SK-N-SH treated with all-trans-retinoic acid at 6 μM for 48 hours (cell line): Measurements from ENCODE around the gene GPX1.
A peak's percentile ranks its signal among the peaks of the same experiment; 100 is the strongest.

Experiments
- ATAC-seq: fragments of 200-7000 bp; cut with Tn5 transposase; 3 replicates; pipeline ENCODE4 v1.9.1; 2020; ENCODE audit warnings: mild to moderate bottlenecking, moderate library complexity
- BACH2 ChIP-seq: fragments of 250-450 bp; sonication (Bioruptor Pico); IDR thresholded peaks from 2 replicates; pipeline ENCODE4 v1.9.0; 2021; ENCODE audit warnings: mild to moderate bottlenecking, borderline replicate concordance
- CSDC2 ChIP-seq: fragments of 250-450 bp; sonication (Bioruptor Pico); IDR thresholded peaks from 2 replicates; pipeline ENCODE4 v1.5.0; 2020; ENCODE audit warnings: mild to moderate bottlenecking, moderate library complexity
- ESRRG ChIP-seq: fragments of 250-450 bp; sonication (Bioruptor Pico); IDR thresholded peaks from 2 replicates; pipeline ENCODE4 v1.6.1; 2021; ENCODE audit warnings: mild to moderate bottlenecking
- GLIS3 ChIP-seq: fragments of 250-450 bp; sonication (Bioruptor Pico); IDR thresholded peaks from 2 replicates; pipeline ENCODE4 v1.5.0; 2020; ENCODE audit warnings: mild to moderate bottlenecking, moderate library complexity
- ISL1 ChIP-seq: fragments of 250-450 bp; sonication (Bioruptor Pico); IDR thresholded peaks from 2 replicates; pipeline ENCODE4 v2.1.2; 2022; ENCODE audit warnings: mild to moderate bottlenecking, moderate library complexity
- OSR1 ChIP-seq: fragments of 250-450 bp; sonication (Bioruptor Pico); IDR thresholded peaks from 2 replicates; pipeline ENCODE4 v1.8.0; 2022; ENCODE audit warnings: moderate library complexity, mild to moderate bottlenecking, inconsistent platforms
- RARB ChIP-seq: fragments of 250-450 bp; sonication (Bioruptor Pico); IDR thresholded peaks from 2 replicates; pipeline ENCODE4 v1.8.0; 2021; ENCODE audit warnings: mild to moderate bottlenecking, moderate library complexity
- SNAI2 ChIP-seq: fragments of 250-450 bp; sonication (Bioruptor Pico); IDR thresholded peaks from 2 replicates; pipeline ENCODE4 v1.5.0; 2020; ENCODE audit warnings: mild to moderate bottlenecking, moderate library complexity
- TCF4 ChIP-seq: fragments of 250-450 bp; sonication (Bioruptor Pico); IDR thresholded peaks from 2 replicates; pipeline ENCODE4 v1.8.0; 2021; ENCODE audit warnings: mild to moderate bottlenecking, moderate library complexity, borderline replicate concordance
- TOX ChIP-seq: fragments of 250-450 bp; sonication (Bioruptor Pico); IDR thresholded peaks from 2 replicates; pipeline ENCODE4 v1.8.0; 2021; ENCODE audit warnings: mild to moderate bottlenecking, moderate library complexity, borderline replicate concordance
- ZC3H10 ChIP-seq: fragments of 250-450 bp; sonication (Bioruptor Pico); IDR thresholded peaks from 2 replicates; pipeline ENCODE4 v1.5.1; 2021; ENCODE audit warnings: mild to moderate bottlenecking, moderate library complexity
- ZFP3 ChIP-seq: fragments of 250-450 bp; sonication (Bioruptor Pico); IDR thresholded peaks from 2 replicates; pipeline ENCODE4 v1.5.0; 2020; ENCODE audit warnings: mild to moderate bottlenecking, moderate library complexity
- ZFP30 ChIP-seq: fragments of 450-650 bp; formaldehyde crosslinking; IDR thresholded peaks from 2 replicates; pipeline ENCODE4 v1.5.0; 2022; ENCODE audit warnings: mild to moderate bottlenecking, moderate library complexity
- ZNF565 ChIP-seq: fragments of 450-650 bp; formaldehyde crosslinking; conservative IDR thresholded peaks from 2 replicates; pipeline ENCODE4 v1.5.0; 2020; ENCODE audit warnings: low read depth, mild to moderate bottlenecking, moderate library complexity
- ZNF8 ChIP-seq: fragments of 450-650 bp; formaldehyde crosslinking; IDR thresholded peaks from 2 replicates; pipeline ENCODE4 v1.5.0; 2020; ENCODE audit warnings: mild to moderate bottlenecking, moderate library complexity
- TF ChIP-seq, protein P1 (sequence below): fragments of 250-450 bp; sonication (Bioruptor Pico); IDR thresholded peaks from 2 replicates; pipeline ENCODE4 v1.8.0; 2020; ENCODE audit warnings: mild to moderate bottlenecking, moderate library complexity, borderline replicate concordance
- TF ChIP-seq, protein P2 (sequence below): fragments of 250-450 bp; sonication (Bioruptor Pico); IDR thresholded peaks from 2 replicates; pipeline ENCODE4 v1.5.1; 2020; ENCODE audit warnings: low read depth, mild to moderate bottlenecking, moderate library complexity
- TF ChIP-seq, protein P3 (sequence below): fragments of 250-450 bp; sonication (Bioruptor Pico); IDR thresholded peaks from 2 replicates; pipeline ENCODE4 v1.5.0; 2020; ENCODE audit warnings: mild to moderate bottlenecking, moderate library complexity
- TF ChIP-seq, protein P4 (sequence below): fragments of 250-450 bp; sonication (Bioruptor Pico); IDR thresholded peaks from 2 replicates; pipeline ENCODE4 v1.5.1; 2021; ENCODE audit warnings: mild to moderate bottlenecking, moderate library complexity
- TF ChIP-seq, protein P5 (sequence below): fragments of 250-450 bp; sonication (Bioruptor Pico); IDR thresholded peaks from 2 replicates; pipeline ENCODE4 v1.8.0; 2021; ENCODE audit warnings: low read depth, mild to moderate bottlenecking, moderate library complexity, borderline replicate concordance

Gene GPX1

DNA sequence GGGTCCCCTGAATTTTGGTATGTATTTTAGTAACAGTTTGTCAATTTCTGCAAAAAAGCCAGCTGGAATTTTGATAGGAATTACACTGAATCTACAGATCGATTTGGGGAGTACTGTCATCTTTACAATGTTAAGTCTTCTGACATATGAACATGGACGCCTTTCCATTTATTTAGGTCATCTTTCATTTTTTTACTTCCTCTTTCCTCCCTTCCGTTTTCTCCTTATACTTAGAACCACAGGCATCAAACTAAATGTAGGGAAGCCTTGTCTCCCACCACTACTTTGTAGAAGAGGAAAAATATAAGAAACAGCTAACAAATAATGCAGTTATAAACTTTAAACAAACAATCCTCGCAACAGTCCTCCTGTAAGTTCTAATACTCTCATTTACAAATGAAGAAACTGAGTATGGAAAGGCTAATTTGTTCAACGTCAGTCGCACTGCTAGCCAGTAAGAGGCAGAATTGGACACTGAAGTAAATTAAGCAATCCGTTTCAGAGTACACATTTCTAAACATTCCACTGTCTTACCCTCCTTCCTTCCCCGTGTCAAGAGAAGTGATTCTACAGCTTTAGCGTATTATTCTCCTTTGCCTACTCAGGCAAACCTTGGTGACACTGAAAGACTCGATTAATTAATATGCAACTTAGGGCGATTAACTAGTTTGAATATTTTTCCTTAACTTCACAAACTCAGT is 28.1 kb upstream of the GPX1 start:
- no peak for ATAC-seq

DNA sequence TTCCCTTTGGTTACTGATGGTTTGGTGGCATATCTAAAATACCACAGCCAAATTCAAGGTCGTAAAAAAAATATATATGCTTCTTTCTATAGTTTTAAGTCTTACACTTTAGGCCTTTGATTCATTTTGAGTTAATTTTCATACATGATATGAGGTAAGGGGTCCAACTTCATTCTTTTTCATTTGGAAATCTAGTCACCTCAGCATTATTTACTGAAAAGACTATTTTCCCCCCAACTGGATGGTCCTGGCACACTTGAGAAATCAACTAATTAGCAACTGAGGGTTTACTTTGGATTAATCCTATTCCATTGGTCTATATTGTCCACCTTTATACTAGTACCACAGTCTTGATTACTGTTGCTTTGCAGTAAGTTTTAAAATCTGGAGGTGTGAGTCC is 27.5 kb upstream of the GPX1 start:
- TF ChIP-seq TOX (CRISPR knock-in tag), result no peak
- TF ChIP-seq ZC3H10 (CRISPR knock-in tag), result no peak
- TF ChIP-seq CSDC2 (CRISPR knock-in tag), result no peak
- TF ChIP-seq ISL1 (CRISPR knock-in tag), result no peak
- ATAC-seq, result no peak

More for the DNA sequence above, 28.1 kb upstream of the GPX1 start:
- TF ChIP-seq TOX (CRISPR knock-in tag) (no peak), ISL1 (CRISPR knock-in tag) (no peak), ESRRG (CRISPR knock-in tag) (no peak), ZC3H10 (CRISPR knock-in tag) (no peak), TCF4 (no peak), ZNF8 (CRISPR knock-in tag) (no peak), RARB (CRISPR knock-in tag) (no peak), GLIS3 (CRISPR knock-in tag) (no peak), ZFP30 (no peak), CSDC2 (CRISPR knock-in tag) (no peak), ZFP3 (CRISPR knock-in tag) (no peak), OSR1 (CRISPR knock-in tag) (no peak), BACH2 (CRISPR knock-in tag) (no peak), SNAI2 (CRISPR knock-in tag) (no peak)
- TF ChIP-seq, protein P1, sequence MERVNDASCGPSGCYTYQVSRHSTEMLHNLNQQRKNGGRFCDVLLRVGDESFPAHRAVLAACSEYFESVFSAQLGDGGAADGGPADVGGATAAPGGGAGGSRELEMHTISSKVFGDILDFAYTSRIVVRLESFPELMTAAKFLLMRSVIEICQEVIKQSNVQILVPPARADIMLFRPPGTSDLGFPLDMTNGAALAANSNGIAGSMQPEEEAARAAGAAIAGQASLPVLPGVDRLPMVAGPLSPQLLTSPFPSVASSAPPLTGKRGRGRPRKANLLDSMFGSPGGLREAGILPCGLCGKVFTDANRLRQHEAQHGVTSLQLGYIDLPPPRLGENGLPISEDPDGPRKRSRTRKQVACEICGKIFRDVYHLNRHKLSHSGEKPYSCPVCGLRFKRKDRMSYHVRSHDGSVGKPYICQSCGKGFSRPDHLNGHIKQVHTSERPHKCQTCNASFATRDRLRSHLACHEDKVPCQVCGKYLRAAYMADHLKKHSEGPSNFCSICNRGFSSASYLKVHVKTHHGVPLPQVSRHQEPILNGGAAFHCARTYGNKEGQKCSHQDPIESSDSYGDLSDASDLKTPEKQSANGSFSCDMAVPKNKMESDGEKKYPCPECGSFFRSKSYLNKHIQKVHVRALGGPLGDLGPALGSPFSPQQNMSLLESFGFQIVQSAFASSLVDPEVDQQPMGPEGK (CRISPR knock-in tag), result no peak
- TF ChIP-seq, protein P2, sequence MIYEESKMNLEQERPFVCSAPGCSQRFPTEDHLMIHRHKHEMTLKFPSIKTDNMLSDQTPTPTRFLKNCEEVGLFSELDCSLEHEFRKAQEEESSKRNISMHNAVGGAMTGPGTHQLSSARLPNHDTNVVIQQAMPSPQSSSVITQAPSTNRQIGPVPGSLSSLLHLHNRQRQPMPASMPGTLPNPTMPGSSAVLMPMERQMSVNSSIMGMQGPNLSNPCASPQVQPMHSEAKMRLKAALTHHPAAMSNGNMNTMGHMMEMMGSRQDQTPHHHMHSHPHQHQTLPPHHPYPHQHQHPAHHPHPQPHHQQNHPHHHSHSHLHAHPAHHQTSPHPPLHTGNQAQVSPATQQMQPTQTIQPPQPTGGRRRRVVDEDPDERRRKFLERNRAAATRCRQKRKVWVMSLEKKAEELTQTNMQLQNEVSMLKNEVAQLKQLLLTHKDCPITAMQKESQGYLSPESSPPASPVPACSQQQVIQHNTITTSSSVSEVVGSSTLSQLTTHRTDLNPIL (CRISPR knock-in tag), result no peak
- TF ChIP-seq, protein P3, sequence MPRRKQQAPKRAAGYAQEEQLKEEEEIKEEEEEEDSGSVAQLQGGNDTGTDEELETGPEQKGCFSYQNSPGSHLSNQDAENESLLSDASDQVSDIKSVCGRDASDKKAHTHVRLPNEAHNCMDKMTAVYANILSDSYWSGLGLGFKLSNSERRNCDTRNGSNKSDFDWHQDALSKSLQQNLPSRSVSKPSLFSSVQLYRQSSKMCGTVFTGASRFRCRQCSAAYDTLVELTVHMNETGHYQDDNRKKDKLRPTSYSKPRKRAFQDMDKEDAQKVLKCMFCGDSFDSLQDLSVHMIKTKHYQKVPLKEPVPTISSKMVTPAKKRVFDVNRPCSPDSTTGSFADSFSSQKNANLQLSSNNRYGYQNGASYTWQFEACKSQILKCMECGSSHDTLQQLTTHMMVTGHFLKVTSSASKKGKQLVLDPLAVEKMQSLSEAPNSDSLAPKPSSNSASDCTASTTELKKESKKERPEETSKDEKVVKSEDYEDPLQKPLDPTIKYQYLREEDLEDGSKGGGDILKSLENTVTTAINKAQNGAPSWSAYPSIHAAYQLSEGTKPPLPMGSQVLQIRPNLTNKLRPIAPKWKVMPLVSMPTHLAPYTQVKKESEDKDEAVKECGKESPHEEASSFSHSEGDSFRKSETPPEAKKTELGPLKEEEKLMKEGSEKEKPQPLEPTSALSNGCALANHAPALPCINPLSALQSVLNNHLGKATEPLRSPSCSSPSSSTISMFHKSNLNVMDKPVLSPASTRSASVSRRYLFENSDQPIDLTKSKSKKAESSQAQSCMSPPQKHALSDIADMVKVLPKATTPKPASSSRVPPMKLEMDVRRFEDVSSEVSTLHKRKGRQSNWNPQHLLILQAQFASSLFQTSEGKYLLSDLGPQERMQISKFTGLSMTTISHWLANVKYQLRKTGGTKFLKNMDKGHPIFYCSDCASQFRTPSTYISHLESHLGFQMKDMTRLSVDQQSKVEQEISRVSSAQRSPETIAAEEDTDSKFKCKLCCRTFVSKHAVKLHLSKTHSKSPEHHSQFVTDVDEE, result no peak
- TF ChIP-seq, protein P4, sequence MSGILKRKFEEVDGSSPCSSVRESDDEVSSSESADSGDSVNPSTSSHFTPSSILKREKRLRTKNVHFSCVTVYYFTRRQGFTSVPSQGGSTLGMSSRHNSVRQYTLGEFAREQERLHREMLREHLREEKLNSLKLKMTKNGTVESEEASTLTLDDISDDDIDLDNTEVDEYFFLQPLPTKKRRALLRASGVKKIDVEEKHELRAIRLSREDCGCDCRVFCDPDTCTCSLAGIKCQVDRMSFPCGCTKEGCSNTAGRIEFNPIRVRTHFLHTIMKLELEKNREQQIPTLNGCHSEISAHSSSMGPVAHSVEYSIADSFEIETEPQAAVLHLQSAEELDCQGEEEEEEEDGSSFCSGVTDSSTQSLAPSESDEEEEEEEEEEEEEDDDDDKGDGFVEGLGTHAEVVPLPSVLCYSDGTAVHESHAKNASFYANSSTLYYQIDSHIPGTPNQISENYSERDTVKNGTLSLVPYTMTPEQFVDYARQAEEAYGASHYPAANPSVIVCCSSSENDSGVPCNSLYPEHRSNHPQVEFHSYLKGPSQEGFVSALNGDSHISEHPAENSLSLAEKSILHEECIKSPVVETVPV (CRISPR knock-in tag), result no peak

DNA sequence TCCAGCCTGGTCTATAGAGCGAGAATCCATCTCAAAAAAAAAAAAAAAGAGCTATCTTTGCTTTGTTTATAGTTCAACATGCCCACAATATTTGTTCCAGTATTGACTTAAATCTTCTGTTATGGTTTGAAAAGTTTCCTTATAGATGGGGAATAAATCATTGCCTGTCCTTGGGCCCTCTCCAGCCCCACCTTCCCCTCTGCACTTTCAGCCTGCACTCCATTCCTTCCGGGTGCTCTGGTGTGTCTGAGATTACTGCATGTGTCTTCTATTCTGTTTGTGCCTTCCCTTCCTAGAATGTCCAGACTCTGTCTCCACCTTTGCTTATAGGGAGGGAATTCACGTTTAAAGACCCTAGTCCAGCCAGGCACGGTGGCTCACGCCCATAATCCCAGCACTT is 25.2 kb upstream of the GPX1 start:
- no peak for TF ChIP-seq TCF4
- no peak for ATAC-seq

DNA sequence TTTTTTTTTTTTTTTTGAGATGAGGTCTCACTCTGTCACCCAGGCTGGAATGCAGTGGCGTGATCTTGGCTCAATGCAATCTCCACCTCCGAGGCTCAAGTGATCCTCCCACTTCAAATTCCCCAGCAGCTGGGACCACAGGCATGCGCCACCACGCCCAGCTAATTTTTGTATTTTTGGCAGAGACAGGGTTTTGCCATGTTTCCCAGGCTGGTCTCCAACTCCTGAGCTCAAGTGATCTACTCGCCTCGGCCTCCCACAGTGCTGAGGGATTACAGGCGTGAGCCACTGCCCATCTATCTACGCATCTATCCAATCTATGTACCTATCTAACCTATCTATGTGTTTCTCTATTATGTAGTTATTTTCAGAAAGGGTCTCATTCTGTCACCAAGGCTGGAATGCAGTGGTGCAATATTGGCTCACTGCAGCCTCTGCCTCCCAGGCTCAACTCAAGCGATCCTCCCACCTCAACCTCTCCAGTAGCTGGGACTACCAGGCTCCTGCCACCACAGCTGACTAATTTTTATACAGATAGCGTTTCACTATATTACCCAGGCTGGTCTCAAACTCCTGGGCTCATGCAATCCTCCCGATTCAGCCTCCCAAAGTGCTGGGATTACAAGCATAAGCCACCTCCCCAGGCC is 20.2 kb upstream of the GPX1 start:
- ATAC-seq, result peak; percentile 86
- TF ChIP-seq, protein P3, result no peak
- no peak for TF ChIP-seq ZFP3 (CRISPR knock-in tag)
- no peak for TF ChIP-seq ISL1 (CRISPR knock-in tag)
- TF ChIP-seq ZFP30, result no peak
- TF ChIP-seq, protein P5, sequence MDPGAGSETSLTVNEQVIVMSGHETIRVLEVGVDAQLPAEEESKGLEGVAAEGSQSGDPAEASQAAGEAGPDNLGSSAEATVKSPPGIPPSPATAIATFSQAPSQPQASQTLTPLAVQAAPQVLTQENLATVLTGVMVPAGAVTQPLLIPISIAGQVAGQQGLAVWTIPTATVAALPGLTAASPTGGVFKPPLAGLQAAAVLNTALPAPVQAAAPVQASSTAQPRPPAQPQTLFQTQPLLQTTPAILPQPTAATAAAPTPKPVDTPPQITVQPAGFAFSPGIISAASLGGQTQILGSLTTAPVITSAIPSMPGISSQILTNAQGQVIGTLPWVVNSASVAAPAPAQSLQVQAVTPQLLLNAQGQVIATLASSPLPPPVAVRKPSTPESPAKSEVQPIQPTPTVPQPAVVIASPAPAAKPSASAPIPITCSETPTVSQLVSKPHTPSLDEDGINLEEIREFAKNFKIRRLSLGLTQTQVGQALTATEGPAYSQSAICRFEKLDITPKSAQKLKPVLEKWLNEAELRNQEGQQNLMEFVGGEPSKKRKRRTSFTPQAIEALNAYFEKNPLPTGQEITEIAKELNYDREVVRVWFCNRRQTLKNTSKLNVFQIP (CRISPR knock-in tag), result no peak
- TF ChIP-seq, protein P4 (CRISPR knock-in tag), result no peak
- no peak for TF ChIP-seq TCF4
- no peak for TF ChIP-seq TOX (CRISPR knock-in tag)
- no peak for TF ChIP-seq ZNF565 (CRISPR knock-in tag)
- no peak for TF ChIP-seq BACH2 (CRISPR knock-in tag)
- TF ChIP-seq, all 23 proteins: peak for 0
